ENCODE results near the gene TMOD3.
"Not testable (repeated sequence)": the region's sequence is repeated elsewhere in the genome, so short reads cannot be mapped to it uniquely, and the experiment has no call there.

Gene TMOD3

GRCh38 chr15:51864408-51865056, 35.1 kb downstream of the TMOD3 start:
- no peak for DNase-seq (ENCODE audit: low read depth)

- no peak for DNase-seq (ENCODE audit: low read depth)
Measured at GRCh38 chr15:51865317-51865716, 35.9 kb downstream of the TMOD3 start.

GRCh38 chr15:51866161-51866560, 36.7 kb downstream of the TMOD3 start:
- DNase-seq (ENCODE audit: low read depth), result no peak

- DNase-seq (ENCODE audit: low read depth), result no peak
Measured at GRCh38 chr15:51866751-51867150, 37.3 kb downstream of the TMOD3 start.

- no peak for DNase-seq (ENCODE audit: low read depth)
Measured at GRCh38 chr15:51869060-51869421, 39.6 kb downstream of the TMOD3 start.

GRCh38 chr15:51870774-51871173, 41.3 kb downstream of the TMOD3 start:
- DNase-seq (ENCODE audit: low read depth), result no peak

GRCh38 chr15:51874751-51875644, 45.5 kb downstream of the TMOD3 start:
- no peak for DNase-seq (ENCODE audit: low read depth)

GRCh38 chr15:51876169-51876568, 46.7 kb downstream of the TMOD3 start:
- no peak for DNase-seq (ENCODE audit: low read depth)

- no peak for DNase-seq (ENCODE audit: low read depth)
Measured at GRCh38 chr15:51878446-51879386, 49.3 kb downstream of the TMOD3 start.

GRCh38 chr15:51879555-51879954, 50.1 kb downstream of the TMOD3 start:
- DNase-seq (ENCODE audit: low read depth), result no peak

- DNase-seq (ENCODE audit: low read depth), result no peak
Measured at GRCh38 chr15:51883271-51883837, 53.9 kb downstream of the TMOD3 start.

GRCh38 chr15:51884041-51884440, 54.6 kb downstream of the TMOD3 start:
- DNase-seq (ENCODE audit: low read depth), result no peak

GRCh38 chr15:51884517-51885236, 55.2 kb downstream of the TMOD3 start:
- DNase-seq (ENCODE audit: low read depth), result no peak

- not testable (repeated sequence) for DNase-seq (ENCODE audit: low read depth)
Measured at GRCh38 chr15:51885758-51886157, 56.3 kb downstream of the TMOD3 start.

GRCh38 chr15:51887887-51888592, 58.6 kb downstream of the TMOD3 start:
- DNase-seq (ENCODE audit: low read depth), result no peak

GRCh38 chr15:51888593-51889195, 59.2 kb downstream of the TMOD3 start:
- DNase-seq (ENCODE audit: low read depth), result no peak

- no peak for DNase-seq (ENCODE audit: low read depth)
Measured at GRCh38 chr15:51889486-51889885, 60.0 kb downstream of the TMOD3 start.

GRCh38 chr15:51904421-51904820, 75.0 kb downstream of the TMOD3 start:
- DNase-seq (ENCODE audit: low read depth), result no peak

- DNase-seq (ENCODE audit: low read depth), result no peak
Measured at GRCh38 chr15:51904931-51905330, 75.5 kb downstream of the TMOD3 start.

GRCh38 chr15:51907136-51907862, 77.8 kb downstream of the TMOD3 start:
- no peak for DNase-seq (ENCODE audit: low read depth)

All from stimulated activated CD8-positive, alpha-beta memory T cell treated with anti-CD3 and anti-CD28 coated beads, Interleukin-7, amount 100 ng/mL, for 24 hours (primary cell).